ENCODE measurements around the gene CCDC14.
"Not testable (repeated sequence)": the region's sequence is repeated elsewhere in the genome, so short reads cannot be mapped to it uniquely, and the experiment has no call there.

Gene CCDC14

GRCh38 chr3:123966799-123967198, 5.8 kb upstream of the CCDC14 start:
- not testable (repeated sequence) for DNase-seq

- not testable (repeated sequence) for DNase-seq
These were observed 3.8 kb upstream of the CCDC14 start for GRCh38 chr3:123964793-123965192.

- DNase-seq: no peak
These were observed 453 bp upstream of the CCDC14 start for GRCh38 chr3:123961508-123961856.

GRCh38 chr3:123953735-123954134, 7.3 kb downstream of the CCDC14 start:
- no peak for DNase-seq

GRCh38 chr3:123952844-123953520, 8.0 kb downstream of the CCDC14 start:
- DNase-seq: no peak

GRCh38 chr3:123951522-123952447, 9.2 kb downstream of the CCDC14 start:
- peak in 1 of 2 experiments; percentile 18 for DNase-seq

GRCh38 chr3:123949641-123950040, 11.4 kb downstream of the CCDC14 start:
- DNase-seq: no peak

GRCh38 chr3:123948449-123948848, 12.6 kb downstream of the CCDC14 start:
- no peak for DNase-seq

GRCh38 chr3:123947482-123947881, 13.5 kb downstream of the CCDC14 start:
- no peak for DNase-seq

- DNase-seq: no peak
These were observed 19.5 kb downstream of the CCDC14 start for GRCh38 chr3:123941542-123941941.

GRCh38 chr3:123941121-123941520, 19.9 kb downstream of the CCDC14 start:
- DNase-seq: no peak

GRCh38 chr3:123939706-123940105, 21.3 kb downstream of the CCDC14 start:
- DNase-seq: no peak

- no peak for DNase-seq
These were observed 24.6 kb downstream of the CCDC14 start for GRCh38 chr3:123936400-123936799.

GRCh38 chr3:123935830-123936229, 25.2 kb downstream of the CCDC14 start:
- DNase-seq: no peak

- DNase-seq: no peak
These were observed 26.8 kb downstream of the CCDC14 start for GRCh38 chr3:123934250-123934649.

- DNase-seq: no peak
These were observed 30.6 kb downstream of the CCDC14 start for GRCh38 chr3:123930445-123930844.

GRCh38 chr3:123929325-123929724, 31.7 kb downstream of the CCDC14 start:
- no peak for DNase-seq

GRCh38 chr3:123926396-123926795, 34.6 kb downstream of the CCDC14 start:
- no peak for DNase-seq

GRCh38 chr3:123920868-123921267, 40.2 kb downstream of the CCDC14 start:
- DNase-seq: no peak

GRCh38 chr3:123920383-123920782, 40.6 kb downstream of the CCDC14 start:
- DNase-seq: no peak

GRCh38 chr3:123919353-123919752, 41.7 kb downstream of the CCDC14 start:
- DNase-seq: no peak

GRCh38 chr3:123914829-123915228, 46.2 kb downstream of the CCDC14 start:
- no peak for DNase-seq

- no peak for DNase-seq
These were observed 51.2 kb downstream of the CCDC14 start for GRCh38 chr3:123909785-123910184.

GRCh38 chr3:123907720-123908119, 53.3 kb downstream of the CCDC14 start:
- DNase-seq: no peak

Measured in SHP77 (cell line).